Breast epithelium (tissue), 4 donors: ENCODE measurements around the gene BPIFB3. TPM values are rescaled to one million over a fixed set of nuclear protein-coding genes. Genes with fewer than 3 reads are reported as not detected.

Experiments used
- DNase-seq, 2 donors: peaks; one replicate each; pipeline ENCODE4 v3.0.0-alpha.2; 2019; ENCODE audit warnings: low spot score in 2 of 2
- H3K27ac ChIP-seq, 2 donors: fragments of 200-600 bp; sonication (generic) in 1 of 2; one replicate each; pipeline ENCODE4 v1.5.1; 2016 to 2019; ENCODE audit warnings: mild to moderate bottlenecking in 1 of 2
- H3K27me3 ChIP-seq, 2 donors: fragments of 200-600 bp; sonication (generic) in 1 of 2; one replicate each; pipeline versions ENCODE4 v1.5.1 to v1.6.0; 2017 to 2019; ENCODE audit warnings: control low read depth in 1 of 2, mild to moderate bottlenecking in 1 of 2
- H3K36me3 ChIP-seq: fragments of 200-600 bp; one replicate; pipeline ENCODE4 v1.5.1; 2019
- H3K4me1 ChIP-seq, 2 donors: fragments of 200-600 bp; sonication (generic); one replicate each; pipeline ENCODE4 v1.5.1; 2016 to 2019; ENCODE audit warnings: control low read depth in 1 of 2
- H3K4me3 ChIP-seq, 3 donors: fragments of 200-600 bp; sonication (generic); 1 replicate in 2 of 3; 2 replicates in 1 of 3; pipeline ENCODE4 v1.5.1; 2016 to 2019; ENCODE audit warnings: mild to moderate bottlenecking in 3 of 3, moderate library complexity in 2 of 3
- H3K9me3 ChIP-seq, 2 donors: fragments of 200-600 bp; sonication (generic) in 1 of 2; one replicate each; pipeline ENCODE4 v1.5.1; 2016 to 2019; ENCODE audit warnings: control low read depth in 1 of 2
- POLR2A ChIP-seq: fragments of 450-650 bp; IDR thresholded peaks from one replicate; pipeline ENCODE4 v1.6.1; 2016; ENCODE audit warnings: antibody characterized with exemption, mild to moderate bottlenecking, moderate library complexity
- POLR2AphosphoS5 ChIP-seq, 3 donors: sonication (generic); formaldehyde crosslinking; IDR thresholded peaks; one replicate each; pipeline ENCODE4 v1.6.1; 2017; ENCODE audit warnings: antibody characterized with exemption in 3 of 3
- intact Hi-C: fragments of 100-400 bp; cut with DNase I; formaldehyde crosslinking; loops from one replicate; pipeline ENCODE4 v1.15.1; 2023; ENCODE audit warnings: low total_unique reads
- total RNA-seq, 3 donors: library from RNA; depleted of rRNA; stranded (reverse); fragments of >200 nt; gene quantifications; one replicate each; pipeline ENCODE4 v1.1.0, GENCODE V29; 2016
- TF ChIP-seq, protein P1 (sequence below), 3 donors: fragments of 450-650 bp; IDR thresholded peaks; one replicate each; pipeline ENCODE4 v1.5.1; 2016 to 2017; ENCODE audit warnings: antibody characterized with exemption in 3 of 3, mild to moderate bottlenecking in 3 of 3, moderate library complexity in 3 of 3

BPIFB3 gene
- total RNA-seq, 3 donors from 2014 or later, result not detected

- TF ChIP-seq POLR2AphosphoS5 (IDR thresholded peaks at IDR 0.05) (no peak), POLR2A (no peak)
- TF ChIP-seq, protein P1, sequence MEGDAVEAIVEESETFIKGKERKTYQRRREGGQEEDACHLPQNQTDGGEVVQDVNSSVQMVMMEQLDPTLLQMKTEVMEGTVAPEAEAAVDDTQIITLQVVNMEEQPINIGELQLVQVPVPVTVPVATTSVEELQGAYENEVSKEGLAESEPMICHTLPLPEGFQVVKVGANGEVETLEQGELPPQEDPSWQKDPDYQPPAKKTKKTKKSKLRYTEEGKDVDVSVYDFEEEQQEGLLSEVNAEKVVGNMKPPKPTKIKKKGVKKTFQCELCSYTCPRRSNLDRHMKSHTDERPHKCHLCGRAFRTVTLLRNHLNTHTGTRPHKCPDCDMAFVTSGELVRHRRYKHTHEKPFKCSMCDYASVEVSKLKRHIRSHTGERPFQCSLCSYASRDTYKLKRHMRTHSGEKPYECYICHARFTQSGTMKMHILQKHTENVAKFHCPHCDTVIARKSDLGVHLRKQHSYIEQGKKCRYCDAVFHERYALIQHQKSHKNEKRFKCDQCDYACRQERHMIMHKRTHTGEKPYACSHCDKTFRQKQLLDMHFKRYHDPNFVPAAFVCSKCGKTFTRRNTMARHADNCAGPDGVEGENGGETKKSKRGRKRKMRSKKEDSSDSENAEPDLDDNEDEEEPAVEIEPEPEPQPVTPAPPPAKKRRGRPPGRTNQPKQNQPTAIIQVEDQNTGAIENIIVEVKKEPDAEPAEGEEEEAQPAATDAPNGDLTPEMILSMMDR (IDR thresholded peaks at IDR 0.05), result no peak
- H3K9me3 ChIP-seq, result no peaks in the 10 kb centered on the region
- intact Hi-C loops, result no loop called here
- no peak overlapping the region for H3K4me3 ChIP-seq
- peaks cover 0 to 4% of the 10 kb centered on the region in 2 donors for H3K27me3 ChIP-seq
- H3K27ac ChIP-seq, result no peak overlapping the region
- H3K36me3 ChIP-seq, result no peaks in the 10 kb centered on the region
- H3K4me1 ChIP-seq, result no peaks in the 10 kb centered on the region
- no peak for DNase-seq
Measured at GRCh38 chr20:33083544-33084340, 30.0 kb downstream of the BPIFB3 start.

GRCh38 chr20:33084722-33085121 lies 31.0 kb downstream of the BPIFB3 start:
- TF ChIP-seq, protein P1 (IDR thresholded peaks at IDR 0.05), result no peak
- no peak for TF ChIP-seq POLR2A
- TF ChIP-seq POLR2AphosphoS5 (IDR thresholded peaks at IDR 0.05), result no peak
- intact Hi-C loops, result no loop called here
- Histone ChIP-seq H3K36me3 (no peaks in the 10 kb centered on the region), H3K27ac (no peak overlapping the region), H3K4me1 (no peaks in the 10 kb centered on the region), H3K27me3 (peaks cover 0 to 4% of the 10 kb centered on the region in 2 donors), H3K9me3 (no peaks in the 10 kb centered on the region), H3K4me3 (no peak overlapping the region)
- no peak for DNase-seq

DNA sequence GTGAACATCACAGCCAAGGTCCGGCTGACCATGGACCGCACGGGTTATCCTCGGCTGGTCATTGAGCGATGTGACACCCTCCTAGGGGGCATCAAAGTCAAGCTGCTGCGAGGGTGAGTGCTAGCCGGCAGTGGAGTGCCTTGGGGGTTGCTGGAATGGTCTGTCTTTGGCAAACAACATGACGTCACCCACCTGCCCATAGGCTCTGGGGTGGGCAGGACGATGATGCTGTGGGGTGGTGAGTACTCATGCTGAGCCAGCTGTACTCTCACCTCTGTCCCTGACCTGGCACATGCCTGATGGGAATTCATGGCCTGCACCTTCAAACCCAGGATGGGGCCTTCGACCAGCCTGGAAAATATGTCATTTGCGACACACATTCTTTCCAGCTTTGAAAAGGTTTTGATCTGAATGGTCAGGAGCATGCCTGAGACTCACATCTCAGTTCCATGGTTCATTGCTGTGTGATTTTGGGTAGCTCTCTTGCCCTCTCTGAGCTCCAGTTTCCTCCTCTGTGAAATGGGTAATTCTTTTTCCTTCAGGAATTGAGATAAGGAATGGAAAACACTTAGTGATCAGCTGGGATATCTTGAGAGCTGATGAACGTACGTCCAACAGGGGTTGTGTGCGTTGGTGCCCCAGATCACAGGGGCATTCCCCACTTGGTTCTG lies 32.5 kb downstream of the BPIFB3 start:
- no peak for TF ChIP-seq POLR2AphosphoS5 (IDR thresholded peaks at IDR 0.05)
- TF ChIP-seq POLR2A, result no peak
- TF ChIP-seq, protein P1 (IDR thresholded peaks at IDR 0.05), result no peak
- Histone ChIP-seq H3K27ac (no peak overlapping the region), H3K27me3 (peaks cover 0 to 4% of the 10 kb centered on the region in 2 donors), H3K9me3 (no peaks in the 10 kb centered on the region), H3K4me3 (no peak overlapping the region), H3K36me3 (no peaks in the 10 kb centered on the region), H3K4me1 (no peaks in the 10 kb centered on the region)
- no peak for DNase-seq
- intact Hi-C loops, result no loop called here

- no peaks in the 10 kb centered on the region for H3K36me3 ChIP-seq
- DNase-seq, result no peak
- no peaks in the 10 kb centered on the region for H3K9me3 ChIP-seq
- TF ChIP-seq POLR2A (no peak), POLR2AphosphoS5 (IDR thresholded peaks at IDR 0.05) (no peak)
- TF ChIP-seq, protein P1 (IDR thresholded peaks at IDR 0.05), result no peak
- H3K27me3 ChIP-seq, result no peaks in the 10 kb centered on the region
- intact Hi-C loops, result no loop called here
- no peak overlapping the region for H3K4me3 ChIP-seq
- no peaks in the 10 kb centered on the region for H3K4me1 ChIP-seq
- no peak overlapping the region for H3K27ac ChIP-seq
Measured at GRCh38 chr20:33091147-33091546, 37.4 kb downstream of the BPIFB3 start.

GRCh38 chr20:33091693-33092092 lies 38.0 kb downstream of the BPIFB3 start:
- intact Hi-C loops, result no loop called here
- H3K36me3 ChIP-seq, result no peaks in the 10 kb centered on the region
- DNase-seq, result no peak

More at GRCh38 chr20:33091693-33092092, 38.0 kb downstream of the BPIFB3 start:
- Histone ChIP-seq H3K9me3 (no peaks in the 10 kb centered on the region), H3K4me3 (no peak overlapping the region), H3K27ac (no peak overlapping the region), H3K4me1 (no peaks in the 10 kb centered on the region), H3K27me3 (no peaks in the 10 kb centered on the region)
- TF ChIP-seq POLR2AphosphoS5 (IDR thresholded peaks at IDR 0.05) (no peak), POLR2A (no peak)
- TF ChIP-seq, protein P1 (IDR thresholded peaks at IDR 0.05), result no peak
